Muscle of back (tissue), 11 donors: ENCODE data around the gene AURKB. TPM values are rescaled to one million over a fixed set of nuclear protein-coding genes. Genes with fewer than 3 reads are reported as not detected.

Experiments used
- DNase-seq, 3 donors: peaks; one replicate each; pipeline versions ENCODE4 v3.0.0 to v3.0.0-alpha.2; 2013
- polyA plus RNA-seq, 10 donors: library from polyadenylated mRNA; unstranded; fragments of 120-200 nt; gene quantifications; one replicate each; pipeline ENCODE4 v1.2.1, GENCODE V29; 2013; ENCODE audit not compliant: insufficient read length in 10 of 10

AURKB gene
- polyA plus RNA-seq, 10 donors, result 12.5 to 25.0 (median 17.2) TPM

DNA sequence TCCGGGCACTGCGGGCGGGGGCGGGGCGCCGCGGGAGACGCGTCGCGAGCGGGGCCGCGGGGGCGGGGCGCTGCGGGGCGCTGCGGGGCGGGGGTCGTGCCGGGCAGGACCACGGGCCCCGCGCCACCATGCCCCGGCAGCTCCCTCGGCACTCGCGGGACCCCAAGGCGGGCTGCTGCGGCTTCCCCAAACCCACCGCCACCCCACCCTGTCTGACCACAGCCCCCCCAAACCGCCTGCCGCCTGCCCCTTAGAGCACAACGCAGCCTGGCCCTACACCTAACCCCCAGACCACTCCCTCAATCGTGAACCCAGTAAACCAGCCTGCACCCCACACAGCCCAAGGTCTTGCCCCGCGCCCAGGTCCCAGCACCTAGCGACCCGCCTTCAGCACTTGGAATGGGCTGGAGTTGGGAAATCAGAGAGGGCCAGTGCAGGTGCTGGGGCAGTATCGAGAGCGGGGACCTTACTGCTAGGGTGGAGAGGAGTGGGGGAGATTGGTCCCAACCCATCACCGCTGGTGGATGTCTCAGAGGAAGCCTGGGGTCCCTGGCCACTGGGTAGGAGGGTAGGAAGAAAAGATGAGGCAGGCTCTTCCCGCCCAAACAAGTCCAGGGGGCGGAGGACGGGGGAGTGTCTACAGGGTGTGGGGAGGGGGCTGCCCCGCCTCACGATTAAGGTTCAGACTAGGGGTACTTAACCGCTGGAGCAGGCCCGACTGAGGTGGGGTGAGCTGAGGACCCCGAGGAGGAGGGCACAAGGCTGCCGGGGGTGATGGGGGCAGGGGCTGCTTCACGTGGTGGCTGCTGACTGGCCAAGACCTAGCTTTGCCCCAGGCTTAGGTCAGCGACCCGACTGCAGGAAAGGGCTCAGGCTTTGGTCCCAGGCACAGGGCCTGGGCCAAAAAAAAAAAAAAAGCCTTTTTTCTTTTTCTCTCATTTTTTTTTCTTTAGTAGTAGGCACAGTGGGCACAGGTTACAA is 47.1 kb downstream of the AURKB start:
- DNase-seq, result peak in 2 of 3 donors; percentile 79 to 82

DNA sequence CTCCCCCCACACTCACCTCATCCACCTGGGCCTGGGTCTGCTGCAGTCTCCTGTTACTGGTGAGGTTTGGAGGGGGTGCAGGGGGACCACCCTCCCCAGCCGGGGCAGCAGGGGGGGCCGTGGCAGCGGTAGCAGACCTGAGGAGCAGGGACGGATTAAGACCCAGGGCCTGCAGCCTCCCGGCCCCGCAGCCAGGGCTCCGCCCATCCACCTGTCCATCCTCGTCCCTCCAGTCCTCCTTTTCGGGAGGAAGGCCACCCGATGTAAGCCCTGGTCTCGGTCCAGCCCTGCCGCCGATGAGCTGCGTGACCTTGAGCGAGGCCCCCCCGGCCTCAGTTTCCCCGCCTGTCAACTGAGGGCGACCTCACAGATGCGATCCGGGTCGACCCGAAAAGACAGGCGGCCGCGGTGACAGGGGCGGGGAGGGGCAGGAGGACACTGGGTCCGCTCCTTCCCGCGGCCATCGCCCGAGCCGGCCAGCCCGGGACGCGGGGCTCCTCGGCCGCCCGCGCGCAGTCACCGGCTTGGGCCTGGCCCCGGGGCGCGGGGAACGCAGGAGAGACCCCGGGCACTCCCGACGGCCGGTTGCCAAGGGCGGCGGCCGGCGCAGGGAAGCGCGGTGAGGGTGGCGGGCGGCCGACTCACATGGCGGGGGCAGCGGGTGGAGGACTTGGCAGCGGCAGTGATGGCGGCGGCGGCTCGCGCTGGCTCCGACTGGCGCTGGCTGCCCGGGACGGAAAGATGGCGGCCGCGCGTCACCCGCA is 48.0 kb downstream of the AURKB start, which contains the start of gene VAMP2:
Gene VAMP2, minus strand, starts transcription at position 716 of the 764 bp plus-strand sequence. Its CDS starts 69 bp downstream, at position 647.
- peak in 2 of 3 donors; percentile 83 to 93 for DNase-seq

- peak in 1 of 3 donors; percentile 43 for DNase-seq
Measured at GRCh38 chr17:8161289-8162232, 48.8 kb downstream of the AURKB start.

DNA sequence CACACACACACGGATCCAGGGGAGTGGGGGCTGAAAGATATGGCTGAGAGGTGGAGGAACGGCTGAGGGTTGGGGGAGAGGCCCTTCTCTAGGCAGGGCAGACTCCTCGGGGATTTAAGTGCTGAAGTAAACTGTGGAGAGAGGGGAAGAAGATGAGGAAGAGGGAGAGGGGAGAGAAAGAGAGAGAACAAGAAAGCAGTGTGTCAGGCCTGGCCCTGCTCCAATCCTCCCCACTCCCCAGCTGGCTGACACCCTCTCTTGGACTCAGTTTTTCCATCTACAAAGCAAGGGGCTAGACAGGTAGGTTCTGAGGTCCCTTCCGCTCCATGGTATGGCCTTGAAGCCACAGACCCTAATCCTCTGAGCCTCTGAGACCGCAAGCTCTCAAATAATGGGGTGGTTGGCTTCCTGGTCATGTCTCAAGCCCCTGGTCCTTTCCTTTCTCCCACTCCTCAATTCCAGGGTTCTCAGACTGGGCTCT is 49.6 kb downstream of the AURKB start:
- peak in 1 of 3 donors; percentile 16 for DNase-seq

GRCh38 chr17:8160224-8160577 is 50.2 kb downstream of the AURKB start:
- DNase-seq, result peak in 1 of 3 donors; percentile 24

DNA sequence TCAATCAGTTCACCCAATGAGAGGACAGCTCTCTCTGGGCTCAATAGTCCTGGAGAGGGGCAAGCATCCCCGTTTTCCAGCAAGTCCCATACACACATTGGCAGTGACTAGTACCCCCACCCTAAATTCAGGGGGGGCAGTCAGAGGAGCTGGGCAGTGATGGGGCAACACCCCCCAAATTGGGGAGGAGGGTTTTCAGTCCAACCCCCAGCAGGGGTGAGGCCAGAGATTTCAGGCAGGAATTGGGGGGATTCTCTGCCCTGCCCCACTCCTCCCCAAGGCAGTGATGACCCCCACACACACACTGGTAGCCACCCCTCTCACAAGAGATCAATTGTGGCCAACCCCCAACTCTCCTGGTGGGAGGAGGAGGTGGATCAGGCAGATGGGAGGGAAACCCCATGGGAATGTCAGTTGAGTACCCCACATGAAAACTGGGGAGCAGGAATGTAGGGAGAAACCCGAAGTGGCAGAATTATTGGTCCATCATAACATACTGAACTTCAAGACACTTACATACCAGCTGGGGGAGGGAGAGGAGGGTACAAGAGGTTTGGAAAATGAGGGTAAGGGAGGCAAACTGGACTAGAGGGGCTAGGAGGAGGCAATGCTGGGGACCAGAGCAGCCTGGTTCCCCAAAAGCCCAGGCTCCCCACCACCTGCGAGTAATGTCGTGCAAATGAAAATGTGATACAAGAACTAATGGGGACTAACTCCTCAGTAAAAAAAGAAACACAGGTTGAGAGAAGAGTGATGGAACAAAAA is 50.7 kb downstream of the AURKB start:
- peak in 1 of 3 donors; percentile 16 for DNase-seq

GRCh38 chr17:8159032-8159400 is 51.4 kb downstream of the AURKB start:
- DNase-seq, result no peak

GRCh38 chr17:8158267-8159031 is 51.9 kb downstream of the AURKB start:
- peak; percentile 84 to 93 (median 90) for DNase-seq

GRCh38 chr17:8156246-8156992 is 54.0 kb downstream of the AURKB start:
- DNase-seq, result peak; percentile 100

GRCh38 chr17:8155996-8156245 is 54.5 kb downstream of the AURKB start:
- no peak for DNase-seq

DNA sequence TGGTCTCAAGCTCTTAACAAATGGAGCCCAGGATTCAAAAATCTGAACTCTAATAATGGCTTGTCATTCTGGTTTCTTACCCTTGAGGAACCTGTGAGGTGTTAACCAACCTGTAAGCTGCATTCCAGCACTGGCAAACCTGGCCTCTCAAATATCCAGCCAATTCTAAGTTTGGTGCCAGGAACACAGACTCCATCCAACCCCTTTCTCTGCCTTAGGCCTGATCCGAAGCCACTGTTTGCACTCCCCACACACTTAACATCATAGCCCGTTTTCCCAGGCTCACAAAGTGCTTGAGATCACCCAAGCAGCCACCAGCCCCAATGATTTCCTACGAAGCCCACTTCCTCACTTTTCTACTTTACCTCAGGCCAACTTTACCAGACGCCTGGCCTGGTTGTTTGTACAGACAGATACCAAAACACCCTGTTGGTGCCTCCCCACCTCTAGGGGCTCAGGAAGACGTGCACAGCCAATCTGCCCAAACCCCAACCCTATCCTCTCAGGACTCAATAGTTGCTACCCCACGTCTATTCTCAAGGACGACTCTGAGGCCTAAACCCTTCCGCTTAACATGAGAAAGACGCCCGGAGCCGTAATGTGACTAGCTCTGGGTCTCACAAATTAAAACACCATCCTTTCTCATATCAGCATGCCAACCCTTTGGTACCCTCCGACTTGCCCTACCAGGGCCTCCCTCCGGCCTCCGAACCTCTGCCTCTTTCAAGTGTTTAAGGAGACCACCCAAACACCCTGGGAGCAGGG is 55.0 kb downstream of the AURKB start:
- DNase-seq, result peak in 1 of 3 donors; percentile 75

Other genes starting within 250 kb of the AURKB start
- gene GUCY2D, start 208.0 kb downstream of the AURKB start, polyA plus RNA-seq, result under 1 TPM in 2 of 10 donors, not detected in 8; 0.05 to 0.07 TPM
- under 1 TPM; 0.19 to 0.86 (median 0.40) TPM for gene ALOX15B, start 171.5 kb downstream of the AURKB start, polyA plus RNA-seq
- gene ALOX12B, start 122.9 kb downstream of the AURKB start, polyA plus RNA-seq, result under 1 TPM in 1 of 10 donors, not detected in 9; 0.38 TPM
- under 1 TPM in 1 of 10 donors, not detected in 9; 0.05 TPM for gene ALOXE3, start 92.1 kb downstream of the AURKB start, polyA plus RNA-seq
- gene HES7, start 86.5 kb downstream of the AURKB start, polyA plus RNA-seq, result under 1 TPM in 7 of 10 donors, not detected in 3; 0.11 to 0.27 (median 0.16) TPM
- gene PER1, start 58.2 kb downstream of the AURKB start, polyA plus RNA-seq, result 10 to 100 TPM; 31.8 to 90.5 (median 56.4) TPM
- 10 to 100 TPM; 53.6 to 73.6 (median 59.5) TPM for gene VAMP2, start 47.6 kb downstream of the AURKB start, polyA plus RNA-seq
- 1 to 10 TPM; 4.8 to 7.6 (median 6.3) TPM for gene TMEM107, start 34.2 kb downstream of the AURKB start, polyA plus RNA-seq
- gene BORCS6, start 20.4 kb downstream of the AURKB start, polyA plus RNA-seq, result 1 to 10 TPM; 3.1 to 4.7 (median 3.8) TPM
- gene CTC1, start 37.5 kb upstream of the AURKB start, polyA plus RNA-seq, result 10 to 100 TPM in 8 of 10 donors, 1 to 10 TPM in 2; 7.4 to 18.0 (median 12.0) TPM
- gene PFAS, start 38.7 kb upstream of the AURKB start, polyA plus RNA-seq, result 10 to 100 TPM; 17.6 to 29.8 (median 23.1) TPM
- 10 to 100 TPM; 17.3 to 23.4 (median 20.8) TPM for gene RANGRF, start 78.1 kb upstream of the AURKB start, polyA plus RNA-seq
- 1 to 10 TPM; 1.0 to 4.3 (median 1.8) TPM for gene SLC25A35, start 84.8 kb upstream of the AURKB start, polyA plus RNA-seq
- gene ARHGEF15, start 99.7 kb upstream of the AURKB start, polyA plus RNA-seq, result 10 to 100 TPM in 9 of 10 donors, 1 to 10 TPM in 1; 9.7 to 21.9 (median 12.1) TPM
- under 1 TPM in 1 of 10 donors, not detected in 9; 0.29 TPM for gene ODF4, start 129.3 kb upstream of the AURKB start, polyA plus RNA-seq
- 1,000 to 10,000 TPM; 3,217 to 3,967 (median 3,406) TPM for gene RPL26, start 172.6 kb upstream of the AURKB start, polyA plus RNA-seq
- under 1 TPM in 5 of 10 donors, not detected in 5; 0.07 to 0.12 (median 0.08) TPM for gene RNF222, start 187.3 kb upstream of the AURKB start, polyA plus RNA-seq
- gene NDEL1, start 225.3 kb upstream of the AURKB start, polyA plus RNA-seq, result 10 to 100 TPM; 41.1 to 65.0 (median 52.6) TPM